ENCODE results near the gene IQCH. TPM values are rescaled to one million over a fixed set of nuclear protein-coding genes. Genes with fewer than 3 reads are reported as not detected.

Gene IQCH
- total RNA-seq, 1 experiment from 2014 or later, result 8.3 TPM

- DNase-seq (ENCODE audit: low read depth), result peak; percentile 57
These were observed 246.7 kb downstream of the IQCH start for GRCh38 chr15:67501177-67501835.

- no peak for DNase-seq (ENCODE audit: low read depth)
These were observed 247.4 kb downstream of the IQCH start for GRCh38 chr15:67501836-67502461.

- no peak for DNase-seq (ENCODE audit: low read depth)
These were observed 249.5 kb downstream of the IQCH start for GRCh38 chr15:67504056-67504455.

- no peak for DNase-seq (ENCODE audit: low read depth)
These were observed 250.2 kb downstream of the IQCH start for GRCh38 chr15:67504796-67505195.

GRCh38 chr15:67505675-67506572 lies 251.3 kb downstream of the IQCH start:
- no peak for DNase-seq (ENCODE audit: low read depth)

- no peak for DNase-seq (ENCODE audit: low read depth)
These were observed 252.5 kb downstream of the IQCH start for GRCh38 chr15:67506775-67507747.

- no peak for DNase-seq (ENCODE audit: low read depth)
These were observed 253.8 kb downstream of the IQCH start for GRCh38 chr15:67508407-67508806.

- DNase-seq (ENCODE audit: low read depth), result no peak
These were observed 255.3 kb downstream of the IQCH start for GRCh38 chr15:67509918-67510317.

GRCh38 chr15:67510597-67511190 lies 256.1 kb downstream of the IQCH start:
- DNase-seq (ENCODE audit: low read depth), result peak; percentile 74

GRCh38 chr15:67511606-67512005 lies 257.0 kb downstream of the IQCH start:
- peak; percentile 46 for DNase-seq (ENCODE audit: low read depth)

- peak; percentile 60 for DNase-seq (ENCODE audit: low read depth)
These were observed 257.6 kb downstream of the IQCH start for GRCh38 chr15:67512140-67512539.

GRCh38 chr15:67512933-67513714 lies 258.5 kb downstream of the IQCH start:
- no peak for DNase-seq (ENCODE audit: low read depth)

- DNase-seq (ENCODE audit: low read depth), result no peak
These were observed 260.5 kb downstream of the IQCH start for GRCh38 chr15:67515090-67515489.

- DNase-seq (ENCODE audit: low read depth), result no peak
These were observed 261.0 kb downstream of the IQCH start for GRCh38 chr15:67515557-67515956.

GRCh38 chr15:67520321-67521028 lies 265.9 kb downstream of the IQCH start:
- DNase-seq (ENCODE audit: low read depth), result no peak

GRCh38 chr15:67521029-67521782 lies 266.6 kb downstream of the IQCH start, which contains the start of gene C15orf61:
Gene C15orf61 (plus strand): TSS chr15:67521131. CDS start chr15:67521249, 118 bp downstream.
- peak; percentile 73 for DNase-seq (ENCODE audit: low read depth)

GRCh38 chr15:67521783-67522568 lies 267.4 kb downstream of the IQCH start:
- peak; percentile 60 for DNase-seq (ENCODE audit: low read depth)

- no peak for DNase-seq (ENCODE audit: low read depth)
These were observed 268.7 kb downstream of the IQCH start for GRCh38 chr15:67523330-67523729.
